ENCODE measurements around the gene SPRYD4. TPM values are rescaled to one million over a fixed set of nuclear protein-coding genes. Genes with fewer than 3 reads are reported as not detected.
A peak's percentile ranks its signal among the peaks of the same experiment; 100 is the strongest.

The SPRYD4 gene
- total and polyA plus RNA-seq, 9 of the 15 experiments (the other 6 are each of a cell fraction or from before 2014, with no cell fraction given) = 1.8 to 4.7 (median 2.8) TPM

DNA sequence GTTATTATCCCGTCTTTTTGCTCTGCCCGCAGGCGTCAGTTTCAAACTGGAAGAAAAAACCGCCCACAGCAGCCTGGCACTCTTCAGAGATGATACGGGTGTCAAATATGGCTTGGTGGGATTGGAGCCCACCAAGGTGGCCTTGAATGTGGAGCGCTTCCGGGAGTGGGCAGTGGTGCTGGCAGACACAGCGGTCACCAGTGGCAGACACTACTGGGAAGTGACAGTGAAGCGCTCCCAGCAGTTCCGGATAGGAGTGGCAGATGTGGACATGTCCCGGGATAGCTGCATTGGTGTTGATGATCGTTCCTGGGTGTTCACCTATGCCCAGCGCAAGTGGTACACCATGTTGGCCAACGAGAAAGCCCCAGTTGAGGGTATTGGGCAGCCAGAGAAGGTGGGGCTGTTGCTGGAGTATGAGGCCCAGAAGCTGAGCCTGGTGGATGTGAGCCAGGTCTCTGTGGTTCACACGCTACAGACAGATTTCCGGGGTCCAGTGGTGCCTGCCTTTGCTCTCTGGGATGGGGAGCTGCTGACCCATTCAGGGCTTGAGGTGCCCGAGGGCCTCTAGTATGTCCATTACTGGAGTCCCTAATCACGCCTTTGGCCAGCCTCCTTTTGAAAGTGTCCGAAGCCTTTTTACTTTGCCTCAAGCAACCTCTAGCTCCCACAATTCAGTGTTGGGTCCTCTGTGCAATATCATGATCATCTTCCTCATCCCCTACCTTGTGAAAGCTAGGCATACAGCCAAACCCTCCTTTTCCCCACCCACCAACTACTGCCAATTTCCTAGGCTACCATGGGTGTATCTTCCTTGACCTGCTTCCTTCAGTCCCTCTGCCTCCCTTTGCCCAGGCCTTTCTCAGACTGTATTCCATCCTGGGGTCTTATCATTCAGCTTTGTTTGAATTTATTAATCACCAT, 891 bp downstream of the SPRYD4 start (continued):
- TF ChIP-seq RERE (CRISPR knock-in tag; IDR thresholded peaks at IDR 0.05; ENCODE audit: borderline replicate concordance) (0 out of 2 replicates have a peak, but pooled peaks have one; percentile 40), ZNF512 (tag; IDR thresholded peaks at IDR 0.05) (no peak), THAP12 (CRISPR knock-in tag; IDR thresholded peaks at IDR 0.05) (0 out of 2 replicates have a peak, but pooled peaks have one; percentile 27), RNF2 (IDR thresholded peaks at IDR 0.05) (no peak), MEIS2 (IDR thresholded peaks at IDR 0.05; ENCODE audit: partially characterized antibody) (no peak), TAF7 (tag; IDR thresholded peaks at IDR 0.05) (0 out of 2 replicates have a peak, but pooled peaks have one; percentile 24)
- TF ChIP-seq, protein P1, sequence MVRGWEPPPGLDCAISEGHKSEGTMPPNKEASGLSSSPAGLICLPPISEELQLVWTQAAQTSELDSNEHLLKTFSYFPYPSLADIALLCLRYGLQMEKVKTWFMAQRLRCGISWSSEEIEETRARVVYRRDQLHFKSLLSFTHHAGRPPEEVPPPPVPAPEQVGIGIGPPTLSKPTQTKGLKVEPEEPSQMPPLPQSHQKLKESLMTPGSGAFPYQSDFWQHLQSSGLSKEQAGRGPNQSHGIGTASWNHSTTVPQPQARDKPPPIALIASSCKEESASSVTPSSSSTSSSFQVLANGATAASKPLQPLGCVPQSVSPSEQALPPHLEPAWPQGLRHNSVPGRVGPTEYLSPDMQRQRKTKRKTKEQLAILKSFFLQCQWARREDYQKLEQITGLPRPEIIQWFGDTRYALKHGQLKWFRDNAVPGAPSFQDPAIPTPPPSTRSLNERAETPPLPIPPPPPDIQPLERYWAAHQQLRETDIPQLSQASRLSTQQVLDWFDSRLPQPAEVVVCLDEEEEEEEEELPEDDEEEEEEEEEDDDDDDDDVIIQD (CRISPR knock-in tag; IDR thresholded peaks at IDR 0.05) = no peak

Data from K562 (cell line).